Fibroblast of pulmonary artery (primary cell): ENCODE results near the gene CALCOCO1.

Experiments
- DNase-seq: peaks from one replicate; pipeline ENCODE4 v3.0.0-alpha.2; 2010; ENCODE audit warnings: low read depth
- H3K4me3 ChIP-seq: replicated peaks from 2 replicates; pipeline ENCODE4 v1.5.1; 2011; ENCODE audit warnings: low read depth, mild to moderate bottlenecking, control low read depth, low read length, moderate library complexity
- CTCF ChIP-seq: IDR thresholded peaks from 2 replicates; pipeline ENCODE4 v1.5.1; 2011; ENCODE audit warnings: mild to moderate bottlenecking, control low read depth, low read length, inconsistent platforms; ENCODE audit errors: missing control alignments

Gene CALCOCO1

GRCh38 chr12:53659011-53659551, 68.2 kb downstream of the CALCOCO1 start:
- no peak for TF ChIP-seq CTCF
- peak; percentile 93 for DNase-seq
- no peak overlapping the region for H3K4me3 ChIP-seq
